GM21717 (cell line): ENCODE results near the gene MFRP.

ENCODE experiments used
- ATAC-seq: cut with Tn5 transposase; IDR thresholded peaks from one replicate; pipeline ENCODE4 v1.9.1; 2021; ENCODE audit warnings: mild to moderate bottlenecking, moderate library complexity; ENCODE audit not compliant: unreplicated experiment

Gene MFRP

DNA sequence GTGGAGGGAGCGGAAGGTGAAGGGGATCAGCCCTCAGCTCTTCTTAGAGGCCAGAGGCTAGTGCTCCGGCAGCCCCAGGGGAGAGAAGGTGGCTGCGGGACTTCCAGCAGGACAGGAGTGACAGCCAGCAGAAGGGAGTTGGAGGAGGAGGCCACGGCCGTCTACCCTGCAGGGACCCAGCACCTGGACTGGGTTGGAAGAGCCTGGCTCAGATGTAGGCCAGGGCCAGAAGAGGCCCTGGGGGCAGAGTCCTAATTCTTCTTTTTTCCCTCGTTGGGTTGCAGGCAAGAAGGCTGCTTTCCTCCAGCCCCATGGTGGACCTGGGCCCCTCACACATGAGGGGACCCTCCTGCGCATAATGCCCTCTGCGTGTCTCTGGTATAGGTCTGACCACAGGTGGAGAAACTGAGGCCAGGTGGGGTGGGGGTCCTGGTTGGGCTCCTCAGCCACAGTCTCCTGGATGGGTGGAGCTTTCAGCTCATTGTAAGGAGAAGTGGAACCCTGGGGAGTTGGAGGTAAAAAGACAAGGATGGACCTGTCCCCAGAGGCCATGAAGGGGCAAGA, 27.3 kb downstream of the MFRP start:
- ATAC-seq, result no peak

DNA sequence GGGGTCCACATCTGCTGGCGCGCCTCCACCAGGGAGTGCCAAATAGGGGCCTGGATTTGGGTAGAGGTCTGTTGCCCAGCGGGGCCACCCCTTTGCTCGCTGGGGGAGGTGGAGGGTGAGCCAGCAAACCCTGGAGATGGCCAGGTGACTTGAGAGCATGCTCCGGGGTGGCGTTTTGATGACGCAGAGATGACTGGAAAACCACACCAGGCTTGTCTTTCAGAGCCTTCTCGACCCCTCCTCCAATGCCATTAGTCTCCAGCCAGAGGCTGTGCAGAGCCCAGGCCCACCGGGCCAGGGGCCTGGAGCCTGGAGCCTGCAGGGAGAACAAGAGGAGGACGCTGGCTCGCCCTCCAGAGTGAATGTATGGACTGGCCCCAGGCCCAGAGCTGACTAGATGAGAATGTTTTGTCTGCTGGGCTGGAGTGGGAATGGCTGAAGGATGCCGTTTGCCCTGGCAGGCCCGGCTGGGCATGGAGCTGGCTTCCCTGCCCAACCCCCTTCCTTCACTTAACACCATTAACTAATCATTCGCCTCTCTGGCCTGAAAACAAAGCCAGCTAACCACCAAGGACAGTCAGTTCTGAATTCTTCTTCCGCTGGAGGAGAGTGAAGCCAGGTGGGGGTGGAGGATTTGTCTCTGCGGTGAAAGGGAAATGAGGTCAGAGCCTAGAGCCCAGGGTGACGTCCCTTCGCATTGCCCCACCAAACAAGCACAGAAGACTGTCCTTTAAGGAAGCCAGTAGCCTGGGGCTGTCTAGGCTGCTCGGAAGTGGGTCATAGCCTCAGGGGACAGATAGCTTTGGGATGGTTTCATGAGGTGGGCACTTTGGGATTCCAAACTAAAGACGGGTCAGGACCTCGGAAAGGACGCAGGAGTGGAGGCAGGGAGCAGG, 28.0 kb downstream of the MFRP start:
- no peak for ATAC-seq

DNA sequence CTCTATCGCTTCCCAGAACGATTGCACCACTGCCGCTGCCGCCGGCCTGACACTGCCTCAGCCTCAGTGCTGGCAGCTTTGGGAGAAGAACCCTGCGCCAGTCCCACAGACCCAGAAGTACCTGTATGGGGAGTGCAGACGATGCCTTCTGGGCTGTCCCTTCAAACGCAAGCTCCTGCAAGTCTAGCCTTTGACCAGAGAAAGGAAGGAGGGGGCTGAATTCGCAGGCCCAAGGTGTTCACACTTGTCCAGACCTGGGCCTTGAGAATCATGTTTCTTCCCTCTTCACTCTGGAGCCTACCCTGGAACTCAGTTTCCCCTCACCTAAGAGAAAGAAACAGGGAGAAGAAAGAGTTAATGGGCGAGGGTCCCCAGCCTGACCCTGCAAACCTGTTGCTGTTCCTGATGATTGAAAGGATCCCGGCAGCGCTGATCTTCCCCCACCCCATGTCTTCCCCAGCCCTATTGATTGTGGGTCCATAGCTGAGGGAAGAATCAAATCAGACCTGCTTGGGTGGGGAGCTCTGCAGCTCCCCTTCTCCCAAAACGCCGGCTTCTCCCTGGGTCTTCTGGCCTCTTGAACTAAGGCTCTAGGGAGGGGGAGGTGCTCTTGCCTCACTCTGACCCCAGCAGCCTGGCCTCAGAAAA, 28.8 kb downstream of the MFRP start:
- ATAC-seq, result no peak

DNA sequence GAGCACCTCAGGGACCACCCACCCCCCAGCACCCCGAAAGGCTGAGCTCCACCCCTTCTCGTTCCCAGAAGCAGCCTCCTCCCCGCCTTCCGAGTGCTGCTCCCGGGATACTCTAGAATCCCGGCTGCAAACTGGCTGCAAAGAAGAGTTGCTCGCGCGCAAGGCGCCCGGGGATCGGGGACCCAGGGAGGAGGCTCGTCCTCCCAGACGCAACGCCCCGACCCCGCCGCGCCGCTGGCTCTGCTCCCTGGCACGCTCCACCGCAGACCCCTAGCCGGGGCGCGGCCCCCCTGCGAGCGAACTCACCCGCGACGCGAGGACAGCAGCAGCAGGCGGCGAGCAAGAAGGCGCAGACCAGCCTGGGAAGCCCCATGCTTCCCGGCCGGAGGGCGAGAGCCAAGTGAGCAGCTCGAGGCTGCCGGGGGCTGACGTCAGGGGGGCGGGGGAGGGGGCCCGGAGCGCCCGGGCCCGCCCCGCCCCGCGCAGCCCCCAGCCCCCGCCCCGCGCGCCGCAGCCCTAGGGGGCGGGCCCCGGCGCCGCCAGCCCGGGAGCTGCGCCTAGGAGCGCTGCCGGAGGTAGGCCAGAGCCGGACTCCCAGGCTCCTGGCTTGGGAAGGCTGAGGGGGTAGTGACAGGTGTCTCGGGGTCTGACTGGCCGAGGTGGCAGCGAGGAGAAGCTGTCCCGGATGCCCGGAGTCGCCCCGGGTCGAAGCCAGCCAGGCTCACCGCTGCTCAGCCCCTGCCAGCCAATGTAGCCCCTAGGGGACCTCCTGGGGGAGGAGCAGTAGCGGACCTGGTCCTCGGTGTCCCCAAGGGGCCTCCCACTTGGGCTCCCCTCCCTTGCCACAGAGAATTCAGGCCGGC, 29.5 kb downstream of the MFRP start, which contains the start of gene MCAM:
Gene MCAM, minus strand, starts transcription at position 402 of the 863 bp plus-strand sequence. Its CDS starts 29 bp downstream, at position 373.
- ATAC-seq, result no peak

DNA sequence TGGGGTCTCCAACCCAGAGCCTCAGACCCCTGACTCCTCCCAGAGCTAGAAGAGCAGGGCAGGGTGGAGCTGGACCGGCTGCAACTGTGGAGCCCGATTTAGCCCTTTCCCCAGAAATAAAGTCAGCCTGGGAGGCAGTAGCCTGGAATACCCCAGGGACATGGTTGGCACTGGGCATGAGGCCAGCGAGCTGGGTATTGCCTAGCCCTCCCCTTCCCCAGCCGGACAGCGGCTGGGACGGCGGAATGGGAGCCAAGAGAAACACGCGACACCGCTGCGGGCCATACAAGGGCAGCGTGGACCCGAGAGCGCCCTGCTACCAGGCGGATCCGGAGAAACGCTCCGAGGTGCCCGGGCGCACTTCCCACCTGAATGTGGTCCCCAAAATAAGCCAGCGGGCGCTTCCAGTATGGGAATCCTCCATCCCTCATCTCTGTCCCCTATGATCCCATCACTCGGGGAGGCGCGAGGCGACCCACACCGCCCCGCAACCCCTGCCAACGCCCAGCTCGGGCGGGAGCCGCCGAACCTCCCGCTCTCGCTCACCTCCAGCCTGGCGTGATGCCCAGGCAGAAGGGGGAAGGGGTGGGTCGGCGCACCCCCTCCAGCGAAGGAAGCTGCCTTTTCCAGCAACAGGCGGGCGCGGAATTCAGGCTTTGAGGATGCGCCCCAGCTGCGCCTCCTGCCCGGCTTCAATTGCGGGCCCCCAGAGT, 30.3 kb downstream of the MFRP start:
- no peak for ATAC-seq

DNA sequence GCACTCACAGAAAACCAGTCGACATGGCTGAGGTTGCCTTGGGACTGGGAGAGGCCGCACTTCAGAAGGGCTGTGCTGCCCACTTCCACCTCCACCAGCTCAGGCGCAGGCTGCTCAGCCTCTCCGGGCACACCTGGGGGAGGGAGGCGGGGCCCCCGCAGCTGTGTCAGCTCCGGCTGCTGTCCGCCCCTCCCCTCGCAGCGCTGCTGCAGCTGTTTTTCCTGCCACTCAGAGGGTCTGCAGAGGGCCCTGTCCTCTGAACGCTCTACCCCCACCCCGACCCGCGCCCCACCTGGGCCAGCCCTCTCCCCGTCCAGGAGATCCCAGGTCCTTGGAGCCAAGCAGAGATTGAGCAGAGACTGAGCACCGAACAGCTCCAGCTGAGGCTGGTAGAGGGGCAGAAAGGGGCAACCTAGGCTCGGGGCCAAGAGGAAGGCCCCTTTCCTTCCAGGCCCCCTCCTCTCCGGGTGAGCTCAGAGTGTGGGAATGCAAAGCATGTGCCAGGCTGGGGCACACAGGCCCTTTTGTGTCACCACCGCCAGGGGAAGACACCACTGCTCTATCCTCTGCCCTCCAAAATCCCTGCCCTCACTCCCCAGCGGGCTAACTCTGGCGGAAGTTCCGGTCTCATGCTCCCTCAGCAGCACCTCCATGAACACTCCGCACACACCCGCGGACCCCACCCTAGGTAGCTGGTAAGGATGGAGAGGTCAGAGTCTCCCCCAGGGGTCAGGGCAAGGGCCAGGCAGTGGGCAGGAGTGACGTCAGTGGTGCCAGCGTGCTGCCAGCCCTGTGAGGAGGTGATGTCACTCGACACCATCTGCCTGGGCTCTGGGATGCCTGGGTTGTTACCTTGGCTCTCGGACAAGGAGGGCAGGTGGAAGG, 31.1 kb downstream of the MFRP start:
- ATAC-seq, result no peak

DNA sequence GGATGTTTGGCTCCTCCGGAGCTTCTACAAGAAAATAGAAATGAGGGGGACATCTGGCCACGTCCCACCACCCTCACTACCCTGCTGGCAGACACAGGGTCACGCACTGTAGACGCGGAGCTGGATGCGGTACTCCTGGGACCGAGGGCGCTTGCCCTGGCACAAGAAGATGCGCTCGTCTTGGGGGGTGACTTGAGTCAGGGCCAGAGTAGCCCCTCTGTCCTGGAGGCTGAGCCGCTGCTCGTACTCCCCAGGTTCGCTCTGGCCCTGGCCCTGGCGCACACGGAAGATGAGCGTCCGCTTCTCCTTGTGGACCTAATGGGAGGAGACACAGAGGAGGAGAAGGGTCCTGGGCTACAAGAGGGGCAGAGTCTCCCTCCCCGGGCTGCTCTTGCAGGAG, 31.8 kb downstream of the MFRP start:
- no peak for ATAC-seq

DNA sequence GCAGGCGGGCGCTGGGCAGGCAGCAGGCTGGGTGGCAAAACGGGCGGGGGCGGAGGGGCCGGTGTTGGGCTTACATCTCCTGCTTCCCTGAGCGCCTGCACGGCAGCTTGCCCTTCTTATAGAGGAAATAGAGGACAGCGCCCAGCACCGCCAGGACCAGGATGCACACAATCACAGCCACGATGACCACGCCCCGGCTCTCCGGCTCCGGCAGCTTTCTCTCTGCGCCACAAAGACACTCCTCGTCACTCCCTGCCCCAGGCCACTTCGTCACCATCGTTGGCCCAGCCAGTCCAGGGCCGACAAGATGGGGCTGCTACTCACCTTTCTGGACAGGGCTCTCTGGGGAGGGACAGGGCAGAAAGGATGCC, 35.8 kb downstream of the MFRP start:
- no peak for ATAC-seq

DNA sequence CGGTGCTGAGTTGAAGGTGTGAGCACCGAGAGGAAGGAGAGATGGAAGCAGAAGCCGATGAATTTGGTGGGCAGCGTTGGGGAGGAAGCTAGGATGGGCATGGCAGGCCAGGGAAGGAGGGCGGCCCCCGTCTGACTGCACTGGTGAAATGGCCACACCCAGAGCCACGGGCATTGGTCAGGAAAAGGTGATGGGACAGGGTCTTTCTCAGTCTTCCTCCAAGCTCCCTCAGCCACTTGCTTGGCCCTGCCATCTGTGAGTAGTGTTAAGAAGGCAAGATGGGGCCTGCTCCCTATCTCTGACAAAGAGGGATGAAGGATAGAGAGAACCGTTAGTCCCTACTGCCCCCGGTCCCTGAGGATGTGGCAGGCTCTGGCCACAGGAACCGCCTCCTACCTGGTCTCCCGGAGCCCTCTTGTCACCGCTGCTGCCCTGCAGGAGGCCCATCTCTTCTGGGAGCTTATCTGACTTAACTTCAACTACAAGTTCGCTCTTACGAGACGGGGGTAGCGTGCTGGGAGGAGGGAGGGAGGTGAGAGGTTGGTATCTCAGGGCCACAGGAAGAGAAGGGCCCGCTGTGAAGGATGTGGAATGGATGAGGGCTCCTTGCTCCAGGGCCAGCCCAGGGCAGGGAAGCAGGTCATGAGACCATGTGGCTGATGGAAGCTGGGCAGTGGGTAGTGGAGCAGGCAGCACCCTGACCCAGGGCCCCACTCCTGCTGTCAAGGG, 36.4 kb downstream of the MFRP start:
- ATAC-seq, result no peak

DNA sequence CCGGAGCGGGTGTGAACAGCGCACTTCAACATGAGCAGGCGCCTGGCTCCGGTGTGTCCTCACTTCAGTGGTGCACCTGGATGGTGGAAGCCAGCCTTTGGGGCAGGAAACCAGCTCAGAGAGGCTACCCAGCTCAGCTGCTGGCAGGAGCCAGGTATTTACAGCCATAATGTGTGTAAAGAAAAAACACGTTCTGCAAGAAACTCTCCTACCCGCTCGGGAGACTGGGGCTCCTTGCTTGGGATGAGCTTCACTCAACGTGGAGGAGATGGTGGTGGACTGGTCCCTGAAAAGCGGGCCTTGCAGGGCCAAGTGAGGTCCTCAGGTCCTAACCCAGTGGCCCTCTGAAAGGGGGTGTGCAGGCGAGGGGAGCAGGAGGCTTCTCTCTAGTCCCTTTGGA, 37.1 kb downstream of the MFRP start:
- ATAC-seq, result no peak

DNA sequence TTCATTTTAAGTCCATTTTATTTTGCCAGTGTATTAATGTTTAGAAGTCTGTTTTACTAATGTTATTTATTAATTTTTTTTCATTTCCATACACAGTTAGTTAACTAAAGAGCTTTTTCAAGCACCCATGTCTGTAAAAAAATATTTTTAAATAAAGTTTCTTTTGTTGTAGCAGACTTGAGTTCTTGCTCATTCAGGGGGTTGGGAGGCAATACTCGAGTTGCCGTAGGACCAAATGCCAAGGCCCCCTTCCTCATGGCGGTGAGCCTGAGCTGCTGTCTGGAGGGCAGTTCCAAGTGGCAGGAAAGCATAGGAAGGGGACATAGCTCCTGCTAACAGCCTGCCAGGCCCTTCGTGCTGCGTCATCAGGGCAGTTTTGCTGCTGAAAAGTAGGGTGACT, 38.5 kb downstream of the MFRP start:
- no peak for ATAC-seq

DNA sequence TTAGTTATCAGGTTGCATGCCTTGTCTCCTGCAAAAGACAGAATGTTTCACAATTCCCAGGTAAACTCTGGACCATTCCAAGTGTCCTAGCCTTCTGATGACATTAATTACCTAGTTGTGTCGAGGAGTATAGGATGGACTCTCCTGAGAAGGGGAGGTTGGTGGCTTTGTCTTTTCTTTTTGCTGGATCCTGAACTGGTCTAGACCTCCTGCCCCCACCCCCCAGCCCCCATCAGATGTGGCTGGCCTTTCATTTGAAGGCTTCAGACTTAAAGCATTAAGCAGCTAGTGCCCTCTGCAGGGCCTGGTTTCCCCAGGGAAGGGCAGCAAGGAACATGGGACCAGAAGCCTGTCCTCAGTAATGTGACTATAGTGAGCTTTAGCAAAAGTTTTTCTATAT, 39.3 kb downstream of the MFRP start:
- no peak for ATAC-seq

DNA sequence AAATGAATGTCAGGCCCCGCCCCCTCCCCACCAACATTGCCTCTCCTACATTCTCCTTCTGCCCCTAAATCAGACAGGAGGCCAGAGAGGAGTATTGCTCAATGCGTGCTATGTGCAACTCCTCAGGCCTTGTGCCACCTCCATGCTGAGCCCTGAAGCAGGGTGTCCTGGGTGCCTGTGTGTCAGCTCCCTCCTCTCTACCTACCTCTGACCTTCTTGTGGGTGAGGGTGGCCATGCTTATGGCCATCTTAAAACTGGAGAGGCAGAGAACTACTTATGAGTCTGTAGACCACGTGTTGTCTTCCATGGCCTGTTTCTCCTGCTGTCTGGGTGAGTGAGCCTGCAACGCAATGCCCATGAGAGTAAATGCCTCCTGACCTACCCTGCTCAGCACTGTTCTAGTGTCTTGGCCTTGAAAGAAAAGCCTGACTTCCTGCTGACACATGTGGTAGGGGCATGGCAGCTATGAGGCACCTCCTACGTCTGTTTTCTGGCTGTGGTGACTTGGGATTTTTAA, 40.1 kb downstream of the MFRP start:
- no peak for ATAC-seq

DNA sequence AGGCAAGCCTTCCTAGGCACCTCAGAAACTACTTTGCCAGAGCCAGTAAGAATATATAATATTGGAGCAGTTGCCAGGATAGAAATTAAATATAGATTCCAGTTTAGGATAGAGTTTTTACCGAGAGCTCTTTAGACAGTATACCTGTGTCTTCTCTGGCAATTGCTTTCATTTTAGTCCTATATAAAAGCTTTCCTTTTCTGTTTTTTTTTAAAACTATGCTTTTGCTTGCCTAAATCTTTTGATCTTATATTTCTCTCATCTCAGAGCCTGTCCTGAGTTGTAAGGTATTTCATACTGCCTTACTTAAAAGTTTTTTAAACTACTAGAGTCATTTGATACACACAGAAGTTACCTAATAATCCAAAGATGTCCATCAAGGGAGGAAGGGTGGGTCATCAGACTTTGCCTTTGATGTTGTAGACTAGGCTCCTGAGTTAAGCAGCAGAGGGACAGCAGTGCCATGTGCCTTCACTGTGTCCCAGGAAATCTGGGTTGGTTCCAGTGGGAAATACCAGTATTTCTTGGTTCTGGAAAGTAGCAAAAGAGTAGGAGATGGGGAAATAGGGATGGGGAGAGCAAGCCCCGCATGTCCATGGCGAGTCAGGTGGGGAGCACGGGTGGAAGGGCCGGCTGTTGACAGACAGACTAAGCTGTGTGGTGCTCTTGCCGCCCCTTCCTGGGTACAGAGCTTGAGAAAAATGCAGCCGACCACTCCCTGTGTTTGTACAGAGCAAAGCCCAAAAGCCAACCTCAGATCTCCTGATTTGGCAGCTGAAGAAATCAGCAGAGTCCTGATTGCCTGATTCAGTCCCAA, 40.7 kb downstream of the MFRP start:
- no peak for ATAC-seq

DNA sequence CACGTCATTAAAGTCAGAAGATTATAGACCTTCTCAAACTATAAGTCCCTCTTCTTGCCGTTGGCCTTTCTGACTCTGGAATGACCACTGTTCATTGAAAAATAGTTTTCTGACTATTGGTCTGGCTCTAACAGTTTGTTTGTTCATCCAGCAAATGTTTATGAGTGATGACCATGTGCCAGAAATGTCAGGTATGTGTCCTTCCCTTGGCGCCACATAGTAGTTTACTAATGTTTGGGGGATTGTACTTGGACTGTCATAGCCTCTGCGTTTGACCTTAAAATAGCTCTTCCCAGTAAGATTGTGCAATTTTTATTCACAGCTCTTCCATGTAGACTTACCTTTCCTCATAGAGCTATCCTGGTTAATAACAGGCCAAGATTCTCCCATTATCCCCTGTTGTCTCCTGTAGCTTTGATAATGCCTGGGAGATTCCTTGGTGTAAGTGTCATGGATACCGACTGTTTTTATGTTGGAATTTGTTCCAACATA, 43.2 kb downstream of the MFRP start:
- ATAC-seq, result no peak

DNA sequence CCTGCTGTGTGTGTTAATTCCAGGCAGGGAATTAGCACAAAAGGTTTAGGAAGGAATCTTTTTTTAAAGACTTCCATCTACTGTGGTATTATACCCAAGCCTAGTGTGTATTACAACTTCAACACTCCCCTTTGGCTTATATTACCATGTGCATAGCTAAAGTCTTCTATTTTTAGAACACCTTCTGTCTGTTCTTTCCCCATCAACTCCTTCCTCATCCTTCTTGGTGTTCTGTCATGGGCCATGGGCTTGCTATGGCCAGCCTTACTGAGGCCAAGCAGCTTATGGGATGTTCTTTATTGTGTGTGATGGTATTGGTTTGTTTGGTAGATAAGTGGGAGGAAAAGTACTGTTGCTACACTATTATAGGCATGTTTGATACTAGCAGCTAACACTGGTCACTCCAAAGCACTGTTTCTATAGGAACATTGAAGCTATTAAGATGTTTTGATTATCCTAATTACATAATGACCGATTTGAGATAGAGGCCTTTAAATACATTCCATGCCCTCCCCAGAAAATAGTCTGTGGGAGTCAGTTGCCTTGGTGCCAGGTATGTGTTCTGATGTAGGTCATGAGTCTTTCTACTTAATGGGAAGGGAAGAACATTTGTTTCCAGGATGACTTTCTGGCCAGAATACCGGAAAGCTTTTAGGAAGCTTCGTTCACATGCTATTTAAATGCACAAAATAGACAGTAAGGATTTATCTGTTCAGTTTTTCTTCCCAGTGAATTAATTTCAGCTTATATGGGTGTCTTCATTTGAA, 46.1 kb downstream of the MFRP start:
- no peak for ATAC-seq

DNA sequence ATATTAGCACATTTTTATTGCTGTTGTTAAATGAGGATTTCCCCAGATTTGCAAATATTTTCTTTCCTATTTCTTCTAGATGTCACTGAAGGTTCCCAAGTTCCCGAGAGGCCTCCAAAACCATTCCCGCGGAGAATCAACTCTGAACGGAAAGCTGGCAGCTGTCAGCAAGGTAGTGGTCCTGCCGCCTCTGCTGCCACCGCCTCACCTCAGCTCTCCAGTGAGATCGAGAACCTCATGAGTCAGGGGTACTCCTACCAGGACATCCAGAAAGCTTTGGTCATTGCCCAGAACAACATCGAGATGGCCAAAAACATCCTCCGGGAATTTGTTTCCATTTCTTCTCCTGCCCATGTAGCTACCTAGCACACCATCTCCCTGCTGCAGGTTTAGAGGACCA, 47.1 kb downstream of the MFRP start:
- no peak for ATAC-seq
